ENCODE data around the gene EPHA6. TPM values are rescaled to one million over a fixed set of nuclear protein-coding genes. Genes with fewer than 3 reads are reported as not detected.

Gene EPHA6
- total RNA-seq, 2 donors from 2014 or later: 0.22 to 3.0 TPM

DNA sequence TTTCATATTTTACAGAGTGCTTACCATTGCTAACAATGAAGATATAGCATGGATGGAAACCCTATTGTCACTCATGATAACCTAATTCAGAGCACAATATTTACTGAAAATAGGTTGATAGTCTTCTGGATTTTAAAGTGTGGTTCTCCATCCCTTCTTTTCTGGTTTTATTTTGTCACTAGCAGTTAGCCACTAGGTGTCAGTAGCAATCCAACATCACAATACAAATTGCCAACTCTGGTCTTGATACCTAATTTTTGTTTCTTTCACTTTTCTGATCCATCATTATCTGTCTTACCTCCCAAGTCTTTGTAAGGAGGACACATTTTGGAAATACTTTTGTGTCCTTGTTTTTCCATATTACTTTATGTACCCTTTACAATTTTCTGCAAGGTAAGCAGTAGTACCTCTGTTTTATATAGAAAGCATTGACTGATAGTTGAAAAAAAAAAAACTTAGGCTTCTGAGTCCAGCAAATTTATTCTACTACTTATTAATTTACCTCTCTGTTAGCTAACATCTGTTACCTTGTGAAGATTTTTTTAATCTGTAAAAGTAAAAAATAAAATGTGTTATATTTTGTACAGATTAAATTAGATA is 979.1 kb downstream of the EPHA6 start:
- TF ChIP-seq, protein P1, sequence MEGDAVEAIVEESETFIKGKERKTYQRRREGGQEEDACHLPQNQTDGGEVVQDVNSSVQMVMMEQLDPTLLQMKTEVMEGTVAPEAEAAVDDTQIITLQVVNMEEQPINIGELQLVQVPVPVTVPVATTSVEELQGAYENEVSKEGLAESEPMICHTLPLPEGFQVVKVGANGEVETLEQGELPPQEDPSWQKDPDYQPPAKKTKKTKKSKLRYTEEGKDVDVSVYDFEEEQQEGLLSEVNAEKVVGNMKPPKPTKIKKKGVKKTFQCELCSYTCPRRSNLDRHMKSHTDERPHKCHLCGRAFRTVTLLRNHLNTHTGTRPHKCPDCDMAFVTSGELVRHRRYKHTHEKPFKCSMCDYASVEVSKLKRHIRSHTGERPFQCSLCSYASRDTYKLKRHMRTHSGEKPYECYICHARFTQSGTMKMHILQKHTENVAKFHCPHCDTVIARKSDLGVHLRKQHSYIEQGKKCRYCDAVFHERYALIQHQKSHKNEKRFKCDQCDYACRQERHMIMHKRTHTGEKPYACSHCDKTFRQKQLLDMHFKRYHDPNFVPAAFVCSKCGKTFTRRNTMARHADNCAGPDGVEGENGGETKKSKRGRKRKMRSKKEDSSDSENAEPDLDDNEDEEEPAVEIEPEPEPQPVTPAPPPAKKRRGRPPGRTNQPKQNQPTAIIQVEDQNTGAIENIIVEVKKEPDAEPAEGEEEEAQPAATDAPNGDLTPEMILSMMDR (IDR thresholded peaks at IDR 0.05): peak; percentile 67
- DNase-seq: no peak
- H3K4me1 ChIP-seq: no peaks in the 10 kb centered on the region
- no peaks in the 10 kb centered on the region for H3K36me3 ChIP-seq
- no peaks in the 10 kb centered on the region for H3K27me3 ChIP-seq
- no peak overlapping the region for H3K9ac ChIP-seq (ENCODE audit: low read depth in 2 of 2, low read length in 2 of 2)
- intact Hi-C loops (cut with DNase I): loop anchor here (2.0 to 10.0 kb wide), 3 partner anchors 141 to 531 kb away; no protein-coding TSS in a partner anchor
- no peaks in the 10 kb centered on the region for H3K9me3 ChIP-seq
- no peak overlapping the region for H3K27ac ChIP-seq
- no peak overlapping the region for H3K4me3 ChIP-seq

DNA sequence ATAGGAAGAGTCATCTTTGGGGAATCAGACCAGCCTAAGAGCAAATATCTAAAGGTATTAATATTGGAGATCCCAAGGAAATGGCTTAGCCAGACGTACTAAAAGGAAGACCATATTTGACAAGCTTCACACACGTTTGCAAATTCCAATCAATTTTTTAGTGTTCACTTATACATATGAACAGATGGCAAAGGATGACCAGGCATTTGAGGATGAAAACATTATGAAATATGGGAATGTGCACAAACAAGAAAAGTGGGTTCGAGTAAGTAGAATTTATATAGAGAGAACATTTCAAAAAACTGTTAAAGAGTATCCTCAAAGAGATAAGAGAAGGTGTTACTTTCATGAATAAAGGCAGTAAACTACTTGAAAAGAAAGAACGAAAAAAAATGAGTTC is 981.6 kb downstream of the EPHA6 start:
- intact Hi-C loops (cut with DNase I): loop anchor here (10.0 kb wide), 2 partner anchors 139 to 529 kb away; no protein-coding TSS in a partner anchor
- H3K9me3 ChIP-seq: no peaks in the 10 kb centered on the region
- no peaks in the 10 kb centered on the region for H3K36me3 ChIP-seq
- no peaks in the 10 kb centered on the region for H3K4me1 ChIP-seq
- DNase-seq: no peak
- H3K27ac ChIP-seq: no peak overlapping the region
- H3K9ac ChIP-seq (ENCODE audit: low read depth in 2 of 2, low read length in 2 of 2): no peak overlapping the region
- TF ChIP-seq, protein P1 (IDR thresholded peaks at IDR 0.05): no peak
- H3K27me3 ChIP-seq: no peaks in the 10 kb centered on the region
- no peak overlapping the region for H3K4me3 ChIP-seq

Measured in colonic mucosa (tissue), 4 donors.